Measurements from ENCODE around the gene NPLOC4. TPM values are rescaled to one million over a fixed set of nuclear protein-coding genes. Genes with fewer than 3 reads are reported as not detected.
A peak's percentile ranks its signal among the peaks of the same experiment; 100 is the strongest.

Gene NPLOC4
- polyA plus RNA-seq, 3 donors = 53.8 to 73.2 (median 54.3) TPM

- DNase-seq (ENCODE audit: extremely low read depth in 1 of 11, low read depth in 9 of 11, low spot score in 4 of 11) = no peak
Observed at GRCh38 chr17:81558941-81559806, 77.7 kb downstream of the NPLOC4 start.

GRCh38 chr17:81558115-81558468 lies 78.8 kb downstream of the NPLOC4 start:
- no peak for DNase-seq (ENCODE audit: extremely low read depth in 1 of 11, low read depth in 9 of 11, low spot score in 4 of 11)

- no peak for DNase-seq (ENCODE audit: extremely low read depth in 1 of 11, low read depth in 9 of 11, low spot score in 4 of 11)
Observed at GRCh38 chr17:81557276-81558114, 79.4 kb downstream of the NPLOC4 start.

GRCh38 chr17:81556863-81557262 lies 80.0 kb downstream of the NPLOC4 start:
- DNase-seq (ENCODE audit: extremely low read depth in 1 of 11, low read depth in 9 of 11, low spot score in 4 of 11) = no peak

- DNase-seq (ENCODE audit: extremely low read depth in 1 of 11, low read depth in 9 of 11, low spot score in 4 of 11) = no peak
Observed at GRCh38 chr17:81556175-81556691, 80.7 kb downstream of the NPLOC4 start.

GRCh38 chr17:81553616-81554181 lies 83.2 kb downstream of the NPLOC4 start:
- no peak for DNase-seq (ENCODE audit: extremely low read depth in 1 of 11, low read depth in 9 of 11, low spot score in 4 of 11)

- DNase-seq (ENCODE audit: extremely low read depth in 1 of 11, low read depth in 9 of 11, low spot score in 4 of 11) = peak in 5 of 11 donors; percentile 48 to 69 (median 57)
Observed at GRCh38 chr17:81553018-81553615, 83.8 kb downstream of the NPLOC4 start.

GRCh38 chr17:81552244-81553017 lies 84.5 kb downstream of the NPLOC4 start, which contains the start of gene FAAP100:
Gene FAAP100 (minus strand): TSS chr17:81552353. CDS start chr17:81552330, 23 bp downstream.
- peak in 7 of 11 donors; percentile 53 to 79 (median 76) for DNase-seq (ENCODE audit: extremely low read depth in 1 of 11, low read depth in 9 of 11, low spot score in 4 of 11)

GRCh38 chr17:81551458-81552243 lies 85.3 kb downstream of the NPLOC4 start:
- no peak for DNase-seq (ENCODE audit: extremely low read depth in 1 of 11, low read depth in 9 of 11, low spot score in 4 of 11)

- no peak for DNase-seq (ENCODE audit: extremely low read depth in 1 of 11, low read depth in 9 of 11, low spot score in 4 of 11)
Observed at GRCh38 chr17:81550830-81551457, 86.0 kb downstream of the NPLOC4 start.

GRCh38 chr17:81550285-81550684 lies 86.6 kb downstream of the NPLOC4 start:
- no peak for DNase-seq (ENCODE audit: extremely low read depth in 1 of 11, low read depth in 9 of 11, low spot score in 4 of 11)

- no peak for DNase-seq (ENCODE audit: extremely low read depth in 1 of 11, low read depth in 9 of 11, low spot score in 4 of 11)
Observed at GRCh38 chr17:81549826-81550225, 87.1 kb downstream of the NPLOC4 start.

- no peak for DNase-seq (ENCODE audit: extremely low read depth in 1 of 11, low read depth in 9 of 11, low spot score in 4 of 11)
Observed at GRCh38 chr17:81549031-81549557, 87.8 kb downstream of the NPLOC4 start.

GRCh38 chr17:81547614-81547982 lies 89.3 kb downstream of the NPLOC4 start:
- DNase-seq (ENCODE audit: extremely low read depth in 1 of 11, low read depth in 9 of 11, low spot score in 4 of 11) = no peak

- DNase-seq (ENCODE audit: extremely low read depth in 1 of 11, low read depth in 9 of 11, low spot score in 4 of 11) = no peak
Observed at GRCh38 chr17:81546906-81547613, 89.9 kb downstream of the NPLOC4 start.

- DNase-seq (ENCODE audit: extremely low read depth in 1 of 11, low read depth in 9 of 11, low spot score in 4 of 11) = no peak
Observed at GRCh38 chr17:81545160-81545949, 91.6 kb downstream of the NPLOC4 start.

Measured in renal cortex interstitium (tissue), 11 donors.